Effector memory CD8-positive, alpha-beta T cell (primary cell): ENCODE measurements around the gene NIT2.
A peak's percentile ranks its signal among the peaks of the same experiment; 100 is the strongest.

Experiments
- ATAC-seq: fragments of 150-1000 bp; cut with Tn5 transposase; replicated peaks from 2 replicates; pipeline ENCODE4 v1.10.0; 2021; ENCODE audit warnings: mild to moderate bottlenecking, moderate library complexity
- DNase-seq, 3 experiments: peaks; one replicate each; pipeline ENCODE4 v3.0.0; 2021
- H3K27ac Mint-ChIP-seq, 2 donors: one replicate each; pipeline ENCODE4 v1.8.0; 2022; ENCODE audit warnings: mild to moderate bottlenecking in 2 of 2, mixed read lengths in 2 of 2, moderate library complexity in 2 of 2
- H3K27me3 Mint-ChIP-seq, 2 donors: one replicate each; pipeline ENCODE4 v1.8.0; 2022; ENCODE audit warnings: mixed read lengths in 2 of 2
- H3K36me3 Mint-ChIP-seq: one replicate; pipeline ENCODE4 v1.8.0; 2022; ENCODE audit warnings: mild to moderate bottlenecking, moderate library complexity, mixed read lengths; ENCODE audit not compliant: insufficient read depth
- H3K4me1 Mint-ChIP-seq, 2 donors: one replicate each; pipeline ENCODE4 v1.8.0; 2022; ENCODE audit warnings: low read depth in 2 of 2, mixed read lengths in 2 of 2
- H3K4me3 Mint-ChIP-seq, 2 donors: one replicate each; pipeline ENCODE4 v1.8.0; 2022; ENCODE audit warnings: mild to moderate bottlenecking in 2 of 2, mixed read lengths in 2 of 2, moderate library complexity in 2 of 2
- H3K9me3 Mint-ChIP-seq, 2 donors: one replicate each; pipeline ENCODE4 v1.8.0; 2022; ENCODE audit warnings: mixed read lengths in 2 of 2

Gene NIT2

GRCh38 chr3:100386437-100387074 lies 52.0 kb downstream of the NIT2 start:
- H3K27me3 Mint-ChIP-seq: no peaks in the 10 kb centered on the region
- no peaks in the 10 kb centered on the region for H3K9me3 Mint-ChIP-seq
- no peak overlapping the region for H3K4me3 Mint-ChIP-seq
- peaks cover 24% of the 10 kb centered on the region for H3K36me3 Mint-ChIP-seq
- H3K4me1 Mint-ChIP-seq: peaks cover 0 to 26% of the 10 kb centered on the region in 2 donors
- peak overlapping the region in 1 of 2 donors; percentile 65 for H3K27ac Mint-ChIP-seq
- ATAC-seq: no peak
- no peak for DNase-seq

DNA sequence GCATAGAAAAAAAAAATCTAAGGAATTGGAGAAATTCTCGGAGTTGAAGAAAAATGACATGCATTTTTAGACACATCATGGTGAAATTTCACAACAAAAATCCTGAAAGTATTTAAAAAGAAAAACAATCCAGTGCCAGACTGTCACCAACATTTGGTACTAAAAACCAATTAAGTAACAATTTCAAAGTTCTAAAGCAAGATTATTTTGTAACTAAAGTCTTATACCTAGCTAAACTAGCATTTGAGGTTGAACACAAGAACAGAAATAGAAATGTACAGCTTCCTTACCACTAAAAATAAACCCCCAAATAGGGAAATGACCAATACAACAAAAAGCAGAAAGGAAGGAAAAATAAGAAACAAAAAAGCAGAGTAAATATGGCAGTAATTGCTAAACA lies 54.5 kb downstream of the NIT2 start:
- Mint-ChIP-seq H3K4me1 (peaks cover 3 to 30% of the 10 kb centered on the region in 2 donors), H3K9me3 (no peaks in the 10 kb centered on the region), H3K27me3 (no peaks in the 10 kb centered on the region), H3K36me3 (peaks cover 10% of the 10 kb centered on the region), H3K4me3 (no peak overlapping the region), H3K27ac (no peak overlapping the region)
- no peak for DNase-seq
- ATAC-seq: no peak

GRCh38 chr3:100395679-100396431 lies 61.3 kb downstream of the NIT2 start:
- Mint-ChIP-seq H3K27ac (peak overlapping the region; percentile 8 to 29), H3K9me3 (no peaks in the 10 kb centered on the region), H3K36me3 (peaks cover 11% of the 10 kb centered on the region), H3K4me1 (peaks cover 20 to 47% of the 10 kb centered on the region in 2 donors), H3K27me3 (no peaks in the 10 kb centered on the region), H3K4me3 (no peak overlapping the region)
- ATAC-seq: no peak
- no peak for DNase-seq

- H3K9me3 Mint-ChIP-seq: no peaks in the 10 kb centered on the region
- no peak overlapping the region for H3K27ac Mint-ChIP-seq
- ATAC-seq: no peak
- H3K27me3 Mint-ChIP-seq: no peaks in the 10 kb centered on the region
- H3K36me3 Mint-ChIP-seq: peaks cover 16% of the 10 kb centered on the region
- peaks cover 25 to 50% of the 10 kb centered on the region in 2 donors for H3K4me1 Mint-ChIP-seq
- H3K4me3 Mint-ChIP-seq: no peak overlapping the region
- DNase-seq: no peak
Observed at GRCh38 chr3:100396967-100397366, 62.4 kb downstream of the NIT2 start.

GRCh38 chr3:100399341-100400071 lies 64.9 kb downstream of the NIT2 start:
- Mint-ChIP-seq H3K36me3 (peaks cover 16% of the 10 kb centered on the region), H3K9me3 (no peaks in the 10 kb centered on the region), H3K4me3 (peak overlapping the region; percentile 94 to 98), H3K27me3 (no peaks in the 10 kb centered on the region), H3K4me1 (peaks cover 24 to 45% of the 10 kb centered on the region in 2 donors), H3K27ac (peak overlapping the region; percentile 93 to 97)
- DNase-seq: no peak
- no peak for ATAC-seq

GRCh38 chr3:100400419-100400779 lies 65.8 kb downstream of the NIT2 start:
- DNase-seq (peak; percentile 25 to 37 (median 34)), ATAC-seq (peak; percentile 23)
- Mint-ChIP-seq H3K27ac (peak overlapping the region; percentile 93 to 97), H3K27me3 (no peaks in the 10 kb centered on the region), H3K36me3 (peaks cover 16% of the 10 kb centered on the region), H3K9me3 (no peaks in the 10 kb centered on the region), H3K4me3 (peak overlapping the region; percentile 94 to 98), H3K4me1 (peaks cover 22 to 43% of the 10 kb centered on the region in 2 donors)

DNA sequence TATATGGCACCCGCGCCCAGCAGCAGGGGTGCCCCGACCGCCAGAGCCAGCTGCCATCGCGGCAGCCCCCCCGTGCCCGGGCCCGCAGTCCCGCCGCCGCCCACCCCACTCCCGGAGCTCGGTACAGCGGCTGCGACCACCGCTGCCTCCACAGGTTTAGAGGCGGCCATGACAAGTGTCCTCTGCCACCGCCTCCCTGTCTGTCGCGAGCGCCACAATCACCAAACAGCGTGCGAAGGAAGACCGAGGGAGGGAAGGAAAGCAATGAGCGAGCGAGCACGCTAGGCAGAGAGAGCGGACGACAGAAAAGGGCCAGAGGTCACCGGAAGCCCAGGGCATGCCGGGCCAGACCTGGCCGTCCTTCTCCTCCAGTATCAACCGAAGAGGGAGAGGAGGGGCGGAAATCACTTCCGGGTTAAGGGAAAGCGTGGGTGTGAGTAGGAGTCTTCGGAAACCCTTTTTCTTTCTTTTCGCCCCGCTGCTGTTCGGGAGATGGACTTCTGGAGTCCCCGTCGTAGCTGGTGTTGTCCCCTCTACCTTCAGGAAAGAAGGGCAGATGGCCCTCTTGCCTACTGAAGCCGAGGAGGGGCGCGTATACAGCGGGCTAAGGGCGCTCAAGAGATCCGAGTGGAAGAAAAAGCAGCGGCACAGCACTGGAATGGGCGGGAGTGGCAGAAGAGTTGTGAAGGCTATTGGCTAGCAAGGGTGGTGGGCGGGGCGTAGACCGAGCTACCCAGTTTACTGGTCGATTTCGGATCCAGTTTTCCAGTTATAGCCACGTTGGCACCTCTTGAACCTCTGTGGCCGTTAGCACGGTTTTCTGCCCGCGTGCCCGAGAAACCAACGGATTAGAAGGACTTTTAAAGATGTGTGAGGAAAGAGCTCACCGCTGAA lies 66.5 kb downstream of the NIT2 start, which contains the start of the genes LNP1 and TOMM70:
Gene LNP1, plus strand, starts transcription at position 760 of the 894 bp plus-strand sequence. CDS start 28,191 bp downstream, outside the sequence.
Gene TOMM70, minus strand, starts transcription at position 310 of the 894 bp plus-strand sequence. Its CDS starts 140 bp downstream, at position 170.
- peaks cover 22 to 43% of the 10 kb centered on the region in 2 donors for H3K4me1 Mint-ChIP-seq
- H3K9me3 Mint-ChIP-seq: no peaks in the 10 kb centered on the region
- ATAC-seq (peak; percentile 83), DNase-seq (peak; percentile 87 to 94 (median 94))
- H3K36me3 Mint-ChIP-seq: peaks cover 16% of the 10 kb centered on the region
- peak within 1 kb of the TSS; percentile 94 to 98 for H3K4me3 Mint-ChIP-seq
- H3K27ac Mint-ChIP-seq: peak within 1 kb of the TSS; percentile 93 to 97
- H3K27me3 Mint-ChIP-seq: no peaks in the 10 kb centered on the region

DNA sequence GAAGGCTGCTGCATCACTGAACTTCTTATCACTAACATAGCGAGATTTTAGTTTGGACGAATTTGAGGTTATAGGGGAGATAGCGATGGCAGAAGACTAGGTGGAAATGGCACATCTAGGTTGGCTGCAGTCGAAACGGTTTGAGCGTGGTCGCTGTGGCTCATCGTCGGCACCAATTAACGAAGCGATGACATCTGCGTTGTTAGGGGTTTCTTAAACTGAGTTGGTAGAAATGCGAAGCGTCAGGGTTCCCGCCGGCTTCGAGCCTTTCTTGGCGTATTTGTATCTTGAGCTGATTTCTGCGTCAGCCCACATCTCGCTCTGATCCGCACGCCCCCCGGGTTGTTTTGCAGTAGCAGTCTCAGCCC lies 67.1 kb downstream of the NIT2 start:
- no peaks in the 10 kb centered on the region for H3K9me3 Mint-ChIP-seq
- peak overlapping the region; percentile 93 to 97 for H3K27ac Mint-ChIP-seq
- peak; percentile 43 for ATAC-seq
- H3K27me3 Mint-ChIP-seq: no peaks in the 10 kb centered on the region
- peaks cover 22 to 41% of the 10 kb centered on the region in 2 donors for H3K4me1 Mint-ChIP-seq
- peaks cover 15% of the 10 kb centered on the region for H3K36me3 Mint-ChIP-seq
- H3K4me3 Mint-ChIP-seq: peak overlapping the region; percentile 94 to 98
- peak in 2 of 3 experiments; percentile 50 to 52 for DNase-seq

GRCh38 chr3:100402256-100402655 lies 67.7 kb downstream of the NIT2 start:
- Mint-ChIP-seq H3K4me3 (peak overlapping the region; percentile 94 to 98), H3K9me3 (peaks cover 0 to 1% of the 10 kb centered on the region in 2 donors), H3K36me3 (peaks cover 14% of the 10 kb centered on the region), H3K27me3 (no peaks in the 10 kb centered on the region), H3K4me1 (peaks cover 21 to 35% of the 10 kb centered on the region in 2 donors), H3K27ac (peak overlapping the region; percentile 93 to 97)
- no peak for ATAC-seq
- DNase-seq: no peak

GRCh38 chr3:100402891-100403290 lies 68.3 kb downstream of the NIT2 start:
- H3K36me3 Mint-ChIP-seq: peaks cover 14% of the 10 kb centered on the region
- peak overlapping the region in 1 of 2 donors; percentile 94 for H3K4me3 Mint-ChIP-seq
- H3K27me3 Mint-ChIP-seq: no peaks in the 10 kb centered on the region
- peaks cover 21 to 33% of the 10 kb centered on the region in 2 donors for H3K4me1 Mint-ChIP-seq
- H3K9me3 Mint-ChIP-seq: peaks cover 0 to 8% of the 10 kb centered on the region in 2 donors
- H3K27ac Mint-ChIP-seq: peak overlapping the region in 1 of 2 donors; percentile 93
- no peak for DNase-seq
- ATAC-seq: no peak

DNA sequence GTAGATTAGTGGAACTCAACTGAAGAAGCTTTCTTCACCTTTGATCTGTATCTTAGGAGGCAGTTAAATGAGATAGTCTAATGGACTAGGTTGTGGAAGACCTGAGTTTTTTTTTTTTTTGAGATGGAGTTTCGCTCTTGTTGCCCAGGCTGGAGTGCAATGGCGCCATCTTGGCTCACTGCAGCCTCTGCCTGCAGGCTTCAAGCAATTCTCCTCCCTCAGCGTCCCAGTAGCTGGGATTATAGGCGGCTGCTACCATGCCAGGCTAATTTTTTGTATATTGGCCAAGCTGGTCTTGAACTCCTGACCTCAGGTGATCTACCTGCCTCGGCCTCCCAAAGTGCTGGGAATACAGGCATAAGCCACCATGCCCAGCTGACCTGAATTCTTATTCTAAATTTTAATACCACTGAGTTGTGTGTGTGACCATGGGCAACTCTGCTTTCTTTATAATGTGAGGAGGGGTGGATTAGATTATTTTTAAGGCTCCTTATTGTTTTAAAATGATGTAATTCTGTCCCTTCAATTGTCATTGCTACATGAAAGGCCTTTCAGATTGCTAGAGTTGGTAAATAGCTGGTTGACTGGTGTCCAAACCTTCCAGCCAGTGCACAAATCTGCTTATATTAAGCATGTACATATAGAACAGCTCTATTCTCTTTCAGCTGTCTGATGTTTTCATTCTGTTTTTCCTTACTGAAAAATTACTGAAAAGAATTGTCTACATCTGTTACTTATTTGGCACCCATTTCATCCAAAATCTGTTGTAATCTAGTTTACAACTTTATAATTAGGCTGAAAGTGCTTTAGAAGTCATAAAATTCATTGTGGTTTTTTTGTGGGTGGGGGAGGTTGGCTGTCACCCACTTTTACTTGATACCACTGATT lies 69.0 kb downstream of the NIT2 start:
- Mint-ChIP-seq H3K9me3 (peaks cover 0 to 9% of the 10 kb centered on the region in 2 donors), H3K36me3 (peaks cover 14% of the 10 kb centered on the region), H3K4me3 (no peak overlapping the region), H3K27me3 (no peaks in the 10 kb centered on the region), H3K4me1 (peaks cover 21 to 30% of the 10 kb centered on the region in 2 donors), H3K27ac (peak overlapping the region in 1 of 2 donors; percentile 10)
- DNase-seq: no peak
- ATAC-seq: no peak

DNA sequence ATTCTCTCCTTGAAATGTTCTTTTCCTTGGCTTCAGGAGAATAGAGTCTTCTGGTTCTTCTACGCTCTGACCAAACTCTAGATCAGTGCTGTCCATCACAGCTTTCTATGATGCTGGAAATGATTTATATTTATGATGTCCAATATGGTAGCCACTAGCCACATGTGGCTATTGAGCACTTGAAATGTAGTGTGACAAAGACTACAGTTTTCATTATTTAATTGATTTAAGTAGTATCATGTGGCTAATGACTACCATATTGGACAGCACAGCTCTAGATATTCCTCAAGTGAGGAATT lies 69.6 kb downstream of the NIT2 start:
- DNase-seq (no peak), ATAC-seq (no peak)
- Mint-ChIP-seq H3K4me3 (no peak overlapping the region), H3K27ac (no peak overlapping the region), H3K27me3 (no peaks in the 10 kb centered on the region), H3K36me3 (peaks cover 10% of the 10 kb centered on the region), H3K4me1 (peaks cover 20 to 27% of the 10 kb centered on the region in 2 donors), H3K9me3 (peaks cover 0 to 9% of the 10 kb centered on the region in 2 donors)
